VCaP (cell line): Measurements from ENCODE around the gene FNDC11.
A peak's percentile ranks its signal among the peaks of the same experiment; 100 is the strongest.
"Not testable (repeated sequence)": the region's sequence is repeated elsewhere in the genome, so short reads cannot be mapped to it uniquely, and the experiment has no call there.

Experiments used
- H3K27ac ChIP-seq: fragments of 450-650 bp; 2 replicates; pipeline ENCODE4 v1.5.1; 2017
- TF ChIP-seq, protein P1 (sequence below): fragments of 450-650 bp; conservative IDR thresholded peaks from 2 replicates; pipeline ENCODE4 v1.5.1; 2017; ENCODE audit warnings: mild to moderate bottlenecking, moderate library complexity

The FNDC11 gene

DNA sequence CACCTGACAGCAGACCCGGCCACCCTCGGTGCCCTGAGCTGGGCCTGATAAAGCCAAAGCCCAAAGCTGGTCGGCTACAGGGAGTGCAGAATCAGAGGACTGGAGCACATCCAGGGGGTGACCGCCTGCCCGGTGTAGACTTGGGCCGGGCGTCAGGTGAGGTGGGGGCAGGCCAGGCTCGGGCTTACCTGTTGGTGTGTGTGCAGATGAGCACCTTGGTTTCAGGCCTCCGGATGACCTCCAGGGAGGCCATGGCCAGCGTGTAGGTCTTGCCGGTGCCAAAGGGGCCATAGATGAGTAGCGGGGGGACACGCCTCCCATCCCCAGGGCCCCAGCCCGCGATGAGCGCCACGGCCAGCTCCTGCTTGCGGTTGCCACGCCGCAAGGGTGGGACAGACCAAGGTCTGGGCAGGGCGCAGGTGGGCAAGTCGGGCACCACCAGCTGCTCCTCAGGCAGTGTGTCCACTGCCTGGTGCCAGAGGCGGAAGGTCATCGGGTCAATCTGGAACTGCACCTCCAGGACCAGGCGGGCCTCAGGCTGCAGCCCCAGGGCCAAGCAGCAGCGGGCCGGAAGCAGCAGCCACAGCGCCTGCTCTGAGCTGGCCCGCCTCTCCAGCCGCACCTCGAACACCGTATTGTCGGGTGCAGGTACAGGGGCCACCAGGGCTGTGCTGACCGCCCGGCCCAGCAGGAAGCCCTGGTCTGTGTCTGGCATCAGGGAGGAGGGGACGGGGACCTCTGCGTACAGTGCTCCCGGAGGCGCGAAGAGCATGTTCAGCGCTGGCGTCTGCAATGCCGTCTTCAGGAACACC lies 14.4 kb downstream of the FNDC11 start:
- no peak overlapping the region for H3K27ac ChIP-seq
- TF ChIP-seq, protein P1, sequence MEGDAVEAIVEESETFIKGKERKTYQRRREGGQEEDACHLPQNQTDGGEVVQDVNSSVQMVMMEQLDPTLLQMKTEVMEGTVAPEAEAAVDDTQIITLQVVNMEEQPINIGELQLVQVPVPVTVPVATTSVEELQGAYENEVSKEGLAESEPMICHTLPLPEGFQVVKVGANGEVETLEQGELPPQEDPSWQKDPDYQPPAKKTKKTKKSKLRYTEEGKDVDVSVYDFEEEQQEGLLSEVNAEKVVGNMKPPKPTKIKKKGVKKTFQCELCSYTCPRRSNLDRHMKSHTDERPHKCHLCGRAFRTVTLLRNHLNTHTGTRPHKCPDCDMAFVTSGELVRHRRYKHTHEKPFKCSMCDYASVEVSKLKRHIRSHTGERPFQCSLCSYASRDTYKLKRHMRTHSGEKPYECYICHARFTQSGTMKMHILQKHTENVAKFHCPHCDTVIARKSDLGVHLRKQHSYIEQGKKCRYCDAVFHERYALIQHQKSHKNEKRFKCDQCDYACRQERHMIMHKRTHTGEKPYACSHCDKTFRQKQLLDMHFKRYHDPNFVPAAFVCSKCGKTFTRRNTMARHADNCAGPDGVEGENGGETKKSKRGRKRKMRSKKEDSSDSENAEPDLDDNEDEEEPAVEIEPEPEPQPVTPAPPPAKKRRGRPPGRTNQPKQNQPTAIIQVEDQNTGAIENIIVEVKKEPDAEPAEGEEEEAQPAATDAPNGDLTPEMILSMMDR = no peak

DNA sequence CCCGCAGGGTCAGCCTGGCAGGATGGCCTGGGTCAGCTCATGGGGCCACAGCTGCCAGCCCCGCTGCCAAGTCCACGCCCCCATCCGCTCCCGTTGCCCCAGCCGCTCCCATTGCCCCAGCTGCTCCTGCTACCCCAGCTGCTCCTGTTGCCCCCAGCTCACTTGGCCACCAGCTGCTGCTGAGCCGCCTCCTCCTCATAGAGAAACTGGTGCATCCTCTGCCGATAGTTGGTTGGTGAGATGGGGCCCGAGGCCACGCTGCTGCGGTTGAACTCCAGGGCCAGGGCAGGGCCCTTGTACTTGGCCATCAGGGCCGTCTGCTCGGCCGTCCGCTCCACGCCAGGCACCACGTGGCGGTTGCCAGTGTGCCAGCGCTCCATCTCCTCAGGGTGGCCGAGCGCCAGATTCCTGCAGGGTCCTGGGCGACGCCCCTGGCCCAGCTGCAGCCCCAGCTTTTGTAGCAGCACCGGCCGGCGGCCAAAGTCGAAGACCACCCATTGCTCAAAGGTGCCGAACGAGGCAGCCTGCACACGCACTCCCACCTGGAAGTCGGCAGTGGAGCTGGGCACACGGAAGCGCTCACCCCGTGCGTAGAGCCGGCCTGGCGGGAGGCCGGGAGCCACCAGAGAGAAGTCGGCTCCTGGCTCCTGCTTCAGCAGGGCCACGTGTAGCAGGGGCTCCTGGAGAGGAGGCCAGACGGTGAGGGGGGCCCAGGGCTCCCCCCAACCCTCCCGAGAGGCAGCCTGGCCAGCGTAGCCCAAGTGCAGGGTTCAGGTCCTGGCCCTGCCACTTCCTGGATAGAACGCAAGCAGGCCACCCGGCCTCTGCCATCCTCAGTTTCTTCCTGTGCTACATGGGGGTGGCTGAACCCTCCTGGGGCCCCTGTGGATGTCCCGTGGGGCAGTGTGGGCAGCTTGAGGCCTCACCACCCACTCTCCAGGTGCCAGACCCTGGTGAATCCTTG lies 15.3 kb downstream of the FNDC11 start:
- H3K27ac ChIP-seq = no peak overlapping the region

DNA sequence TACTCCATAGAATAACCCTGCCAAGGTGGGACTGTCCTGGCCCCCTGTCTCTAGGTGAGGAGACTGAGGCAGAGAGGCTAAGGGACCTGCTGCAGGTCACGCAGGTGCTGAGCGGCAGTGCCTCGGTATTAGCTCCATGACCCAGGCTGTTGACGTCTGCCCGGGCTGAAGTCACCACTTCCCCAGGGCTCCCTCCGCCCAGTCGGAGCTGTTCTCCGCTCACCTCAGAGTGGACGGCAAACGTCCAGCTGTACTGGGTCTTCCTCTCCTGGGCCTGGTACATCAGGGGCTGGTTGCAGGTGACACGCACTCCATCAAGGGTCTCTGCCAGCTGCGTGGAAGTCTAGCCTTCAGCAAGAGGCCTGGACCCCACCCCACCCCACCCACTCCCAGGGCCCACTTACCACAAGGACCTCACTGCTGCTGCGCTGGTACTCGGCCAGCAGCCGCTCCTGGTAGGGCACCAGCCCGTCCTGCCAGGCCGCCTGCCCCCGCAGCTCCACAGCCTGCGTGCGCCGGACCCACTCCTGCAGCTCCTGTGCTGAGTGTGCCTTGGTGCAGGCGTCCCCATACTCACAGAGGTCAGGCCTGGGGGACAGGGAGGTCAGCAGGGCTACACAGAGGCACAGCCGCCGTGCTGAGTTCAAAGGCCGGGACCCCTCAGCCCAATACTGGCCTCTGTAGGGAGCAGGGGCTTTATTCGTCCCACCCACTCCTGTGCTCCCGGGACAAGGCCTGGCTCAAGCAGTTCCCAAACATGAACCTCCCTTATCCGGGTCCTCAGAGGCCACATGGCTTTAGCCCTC lies 16.5 kb downstream of the FNDC11 start:
- TF ChIP-seq, protein P1 = no peak

More for the DNA sequence above, 15.3 kb downstream of the FNDC11 start:
- TF ChIP-seq, protein P1 = no peak

DNA sequence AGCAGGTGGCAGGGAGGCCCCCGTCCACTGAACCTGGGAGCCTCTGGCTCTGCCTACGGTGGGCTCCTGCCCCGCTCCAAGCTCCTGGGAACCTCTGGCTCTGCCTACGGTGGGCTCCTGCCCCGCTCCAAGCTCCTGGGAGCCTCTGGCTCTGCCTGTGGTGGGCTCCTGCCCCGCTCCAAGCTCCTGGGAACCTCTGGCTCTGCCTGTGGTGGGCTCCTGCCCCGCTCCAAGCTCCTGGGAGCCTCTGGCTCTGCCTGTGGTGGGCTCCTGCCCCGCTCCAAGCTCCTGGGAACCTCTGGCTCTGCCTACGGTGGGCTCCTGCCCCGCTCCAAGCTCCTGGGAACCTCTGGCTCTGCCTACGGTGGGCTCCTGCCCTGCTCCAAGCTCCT lies 17.1 kb downstream of the FNDC11 start:
- not testable (repeated sequence) for H3K27ac ChIP-seq

More for the DNA sequence above, 16.5 kb downstream of the FNDC11 start:
- H3K27ac ChIP-seq = no peak overlapping the region

DNA sequence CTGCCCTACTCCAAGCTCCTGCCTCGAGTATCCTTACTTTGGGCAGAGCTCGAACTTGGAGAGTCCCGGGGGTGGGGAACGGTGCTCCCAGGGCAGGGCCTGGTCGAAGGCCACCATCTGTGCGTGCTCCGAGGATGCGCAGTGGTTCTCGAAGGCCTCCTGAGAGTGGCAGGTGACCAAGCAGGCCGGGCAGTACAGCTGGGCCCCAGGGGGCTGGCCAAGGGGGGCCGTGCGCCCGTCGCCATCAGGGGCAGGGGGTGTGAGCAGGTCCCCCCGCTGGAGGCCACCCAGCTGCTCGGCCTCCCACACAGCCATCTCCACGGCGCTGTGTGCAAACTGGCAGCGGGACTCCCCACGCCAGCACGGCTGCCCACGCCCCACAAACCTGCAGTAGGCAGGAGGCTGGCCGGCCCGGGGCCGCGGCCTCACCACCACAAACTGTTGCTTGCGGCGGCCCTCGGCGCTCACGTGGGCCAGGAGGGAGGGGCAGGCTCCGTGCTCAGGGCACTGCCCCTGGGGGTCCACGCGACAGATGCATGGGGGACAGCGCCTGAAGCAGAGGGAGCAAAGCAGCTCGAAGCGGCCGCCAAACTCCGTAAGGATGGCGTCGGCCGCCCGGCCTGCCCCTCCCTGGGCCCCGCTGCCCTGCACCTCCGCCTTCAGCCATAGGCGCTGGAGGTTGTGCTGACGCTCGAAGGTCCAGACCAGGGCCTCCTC lies 18.3 kb downstream of the FNDC11 start:
- TF ChIP-seq, protein P1 = no peak
- H3K27ac ChIP-seq = no peak overlapping the region; the same call in 1 of the 2 replicates

DNA sequence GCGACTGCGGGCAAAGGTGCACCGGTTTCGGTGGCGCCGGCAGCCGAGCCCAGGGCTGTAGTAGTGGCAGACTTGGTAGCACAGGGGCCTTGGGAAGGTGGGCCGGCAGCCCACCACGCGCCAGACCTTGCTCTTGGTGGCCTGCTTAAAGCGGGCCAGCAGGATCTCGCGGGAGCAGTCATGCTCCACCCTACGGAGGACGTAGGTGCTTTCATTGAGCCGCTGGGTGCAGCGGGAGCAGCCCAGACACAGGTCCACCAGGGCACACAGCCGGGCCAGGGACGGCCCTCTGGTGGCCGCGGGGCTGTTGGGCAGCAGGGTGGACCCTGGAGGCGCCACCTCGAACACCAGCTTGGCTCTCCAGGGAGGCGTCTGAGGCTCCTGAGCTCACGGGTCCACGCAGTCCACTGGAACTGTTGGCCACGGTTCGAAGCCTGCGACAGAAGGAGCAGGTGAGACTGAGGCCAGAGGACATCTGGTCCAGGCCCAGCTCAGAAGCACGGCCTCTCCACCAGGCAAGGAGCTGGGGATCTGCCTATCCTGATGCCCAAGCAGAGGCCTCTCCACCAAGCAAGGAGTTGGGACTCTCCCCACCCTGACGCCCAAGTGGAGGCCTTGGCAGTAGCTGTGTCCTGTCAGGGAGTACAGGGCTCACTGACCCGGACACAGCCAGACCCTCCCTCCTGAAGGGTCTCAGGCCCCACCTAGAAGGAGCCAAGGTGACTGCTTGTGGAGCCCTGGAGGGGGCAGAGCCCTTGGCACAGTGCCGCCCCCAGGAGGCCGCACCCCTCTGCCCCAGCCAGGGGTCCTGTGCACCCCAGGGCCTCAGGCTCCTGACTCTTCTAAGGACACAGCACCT lies 19.1 kb downstream of the FNDC11 start:
- H3K27ac ChIP-seq = peak overlapping the region; percentile 80; the same call in 1 of the 2 replicates
- TF ChIP-seq, protein P1 = peak; percentile 25
